HEK293 (cell line): ENCODE data around the gene CPLX3.

Source experiments
- CTCF ChIP-seq: fragments of 450-650 bp; formaldehyde crosslinking; IDR thresholded peaks from 2 replicates; pipeline ENCODE4 v1.5.1; 2016; ENCODE audit warnings: missing biosample characterization, missing genetic modification characterization
- ZNF138 ChIP-seq: fragments of 450-650 bp; formaldehyde crosslinking; IDR thresholded peaks from 2 replicates; pipeline ENCODE4 v1.5.1; 2016; ENCODE audit warnings: missing biosample characterization, missing genetic modification characterization, borderline replicate concordance
- ZNF157 ChIP-seq: fragments of 450-650 bp; formaldehyde crosslinking; IDR thresholded peaks from 2 replicates; pipeline ENCODE4 v1.5.1; 2016; ENCODE audit warnings: missing biosample characterization, missing genetic modification characterization
- ZNF274 ChIP-seq, 2 experiments: fragments of 200-500 bp in 1 of 2; fragments of 450-650 bp in 1 of 2; sonication (Bioruptor generic) in 1 of 2; formaldehyde crosslinking in 1 of 2; IDR thresholded peaks; 2 replicates each; pipeline versions ENCODE4 v1.5.1 to v1.6.1; 2014 to 2016; ENCODE audit warnings: borderline replicate concordance in 1 of 2, inconsistent platforms in 1 of 2, low read length in 1 of 2, missing biosample characterization in 1 of 2, missing genetic modification characterization in 1 of 2
- ZNF76 ChIP-seq: fragments of 450-650 bp; formaldehyde crosslinking; IDR thresholded peaks from 2 replicates; pipeline ENCODE4; 2016; ENCODE audit warnings: low read depth, missing biosample characterization, missing genetic modification characterization, borderline replicate concordance
- TF ChIP-seq, protein P1 (sequence below): fragments of 450-650 bp; formaldehyde crosslinking; IDR thresholded peaks from 2 replicates; pipeline ENCODE4 v1.5.1; 2016; ENCODE audit warnings: missing biosample characterization, missing genetic modification characterization, low read depth
- TF ChIP-seq, protein P2 (sequence below): fragments of 450-650 bp; formaldehyde crosslinking; IDR thresholded peaks from 2 replicates; pipeline ENCODE4 v1.5.0; 2017; ENCODE audit warnings: missing biosample characterization, missing genetic modification characterization, borderline replicate concordance
- TF ChIP-seq, protein P3 (sequence below): fragments of 450-650 bp; IDR thresholded peaks from 2 replicates; pipeline ENCODE4 v1.5.1; 2018; ENCODE audit warnings: missing biosample characterization, missing genetic modification characterization

DNA sequence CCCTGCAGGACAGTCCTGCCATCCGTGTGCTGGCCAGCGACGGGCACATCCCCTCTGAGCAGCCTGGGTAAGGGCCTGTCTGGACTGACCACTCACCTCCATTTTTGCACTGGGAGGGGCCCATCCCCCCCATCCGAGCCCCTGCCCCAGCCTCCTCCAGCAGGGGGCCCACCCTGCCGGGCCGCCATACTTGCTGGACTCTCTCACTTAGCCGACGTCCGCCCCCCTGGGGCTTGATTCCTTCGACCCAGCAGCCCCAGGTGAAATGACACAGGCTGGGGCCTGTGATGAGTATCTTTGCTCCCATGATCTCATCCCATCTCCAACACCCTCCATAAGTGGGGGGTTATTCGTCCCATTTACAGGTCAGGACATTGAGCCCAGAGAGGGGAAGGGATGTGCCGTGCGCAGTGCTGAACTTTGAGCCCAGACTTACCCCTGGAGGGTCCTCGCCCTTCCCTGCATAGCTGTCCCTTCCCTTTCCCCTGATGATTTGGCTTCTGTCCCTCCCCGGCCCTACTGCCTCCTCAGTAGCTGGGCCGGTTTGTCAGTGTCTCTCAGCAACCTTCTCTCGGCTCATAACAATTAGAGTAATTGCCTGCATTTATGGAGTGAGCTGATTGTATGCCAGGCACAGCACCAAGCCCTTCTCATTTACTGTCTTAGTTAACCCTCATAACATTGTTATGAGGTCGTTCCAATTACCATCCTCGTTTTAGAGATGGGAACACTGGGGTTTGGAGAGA is 9.6 kb upstream of the CPLX3 start:
- TF ChIP-seq ZNF274 (IDR thresholded peaks at IDR 0.05; ENCODE audit: low read length) (no peak), ZNF274 (tag by site-specific recombination; IDR thresholded peaks at IDR 0.05; ENCODE audit: borderline replicate concordance) (no peak), CTCF (tag by site-specific recombination) (peak; percentile 50; the same call in 1 of the 2 replicates), ZNF138 (no peak), ZNF157 (tag by site-specific recombination) (no peak), ZNF76 (tag by site-specific recombination) (no peak; the same call in 1 of the 2 replicates)
- TF ChIP-seq, protein P1, sequence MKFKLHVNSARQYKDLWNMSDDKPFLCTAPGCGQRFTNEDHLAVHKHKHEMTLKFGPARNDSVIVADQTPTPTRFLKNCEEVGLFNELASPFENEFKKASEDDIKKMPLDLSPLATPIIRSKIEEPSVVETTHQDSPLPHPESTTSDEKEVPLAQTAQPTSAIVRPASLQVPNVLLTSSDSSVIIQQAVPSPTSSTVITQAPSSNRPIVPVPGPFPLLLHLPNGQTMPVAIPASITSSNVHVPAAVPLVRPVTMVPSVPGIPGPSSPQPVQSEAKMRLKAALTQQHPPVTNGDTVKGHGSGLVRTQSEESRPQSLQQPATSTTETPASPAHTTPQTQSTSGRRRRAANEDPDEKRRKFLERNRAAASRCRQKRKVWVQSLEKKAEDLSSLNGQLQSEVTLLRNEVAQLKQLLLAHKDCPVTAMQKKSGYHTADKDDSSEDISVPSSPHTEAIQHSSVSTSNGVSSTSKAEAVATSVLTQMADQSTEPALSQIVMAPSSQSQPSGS: no peak
- TF ChIP-seq, protein P2, sequence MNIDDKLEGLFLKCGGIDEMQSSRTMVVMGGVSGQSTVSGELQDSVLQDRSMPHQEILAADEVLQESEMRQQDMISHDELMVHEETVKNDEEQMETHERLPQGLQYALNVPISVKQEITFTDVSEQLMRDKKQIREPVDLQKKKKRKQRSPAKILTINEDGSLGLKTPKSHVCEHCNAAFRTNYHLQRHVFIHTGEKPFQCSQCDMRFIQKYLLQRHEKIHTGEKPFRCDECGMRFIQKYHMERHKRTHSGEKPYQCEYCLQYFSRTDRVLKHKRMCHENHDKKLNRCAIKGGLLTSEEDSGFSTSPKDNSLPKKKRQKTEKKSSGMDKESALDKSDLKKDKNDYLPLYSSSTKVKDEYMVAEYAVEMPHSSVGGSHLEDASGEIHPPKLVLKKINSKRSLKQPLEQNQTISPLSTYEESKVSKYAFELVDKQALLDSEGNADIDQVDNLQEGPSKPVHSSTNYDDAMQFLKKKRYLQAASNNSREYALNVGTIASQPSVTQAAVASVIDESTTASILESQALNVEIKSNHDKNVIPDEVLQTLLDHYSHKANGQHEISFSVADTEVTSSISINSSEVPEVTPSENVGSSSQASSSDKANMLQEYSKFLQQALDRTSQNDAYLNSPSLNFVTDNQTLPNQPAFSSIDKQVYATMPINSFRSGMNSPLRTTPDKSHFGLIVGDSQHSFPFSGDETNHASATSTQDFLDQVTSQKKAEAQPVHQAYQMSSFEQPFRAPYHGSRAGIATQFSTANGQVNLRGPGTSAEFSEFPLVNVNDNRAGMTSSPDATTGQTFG: no peak
- TF ChIP-seq, protein P3, sequence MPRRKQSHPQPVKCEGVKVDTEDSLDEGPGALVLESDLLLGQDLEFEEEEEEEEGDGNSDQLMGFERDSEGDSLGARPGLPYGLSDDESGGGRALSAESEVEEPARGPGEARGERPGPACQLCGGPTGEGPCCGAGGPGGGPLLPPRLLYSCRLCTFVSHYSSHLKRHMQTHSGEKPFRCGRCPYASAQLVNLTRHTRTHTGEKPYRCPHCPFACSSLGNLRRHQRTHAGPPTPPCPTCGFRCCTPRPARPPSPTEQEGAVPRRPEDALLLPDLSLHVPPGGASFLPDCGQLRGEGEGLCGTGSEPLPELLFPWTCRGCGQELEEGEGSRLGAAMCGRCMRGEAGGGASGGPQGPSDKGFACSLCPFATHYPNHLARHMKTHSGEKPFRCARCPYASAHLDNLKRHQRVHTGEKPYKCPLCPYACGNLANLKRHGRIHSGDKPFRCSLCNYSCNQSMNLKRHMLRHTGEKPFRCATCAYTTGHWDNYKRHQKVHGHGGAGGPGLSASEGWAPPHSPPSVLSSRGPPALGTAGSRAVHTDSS (tag by site-specific recombination): no peak
